ENCODE results near the gene PEAK3.

- TF ChIP-seq EZH2 (IDR thresholded peaks at IDR 0.05; ENCODE audit: borderline replicate concordance, low read length), result no peak
- TF ChIP-seq, protein P1, sequence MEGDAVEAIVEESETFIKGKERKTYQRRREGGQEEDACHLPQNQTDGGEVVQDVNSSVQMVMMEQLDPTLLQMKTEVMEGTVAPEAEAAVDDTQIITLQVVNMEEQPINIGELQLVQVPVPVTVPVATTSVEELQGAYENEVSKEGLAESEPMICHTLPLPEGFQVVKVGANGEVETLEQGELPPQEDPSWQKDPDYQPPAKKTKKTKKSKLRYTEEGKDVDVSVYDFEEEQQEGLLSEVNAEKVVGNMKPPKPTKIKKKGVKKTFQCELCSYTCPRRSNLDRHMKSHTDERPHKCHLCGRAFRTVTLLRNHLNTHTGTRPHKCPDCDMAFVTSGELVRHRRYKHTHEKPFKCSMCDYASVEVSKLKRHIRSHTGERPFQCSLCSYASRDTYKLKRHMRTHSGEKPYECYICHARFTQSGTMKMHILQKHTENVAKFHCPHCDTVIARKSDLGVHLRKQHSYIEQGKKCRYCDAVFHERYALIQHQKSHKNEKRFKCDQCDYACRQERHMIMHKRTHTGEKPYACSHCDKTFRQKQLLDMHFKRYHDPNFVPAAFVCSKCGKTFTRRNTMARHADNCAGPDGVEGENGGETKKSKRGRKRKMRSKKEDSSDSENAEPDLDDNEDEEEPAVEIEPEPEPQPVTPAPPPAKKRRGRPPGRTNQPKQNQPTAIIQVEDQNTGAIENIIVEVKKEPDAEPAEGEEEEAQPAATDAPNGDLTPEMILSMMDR (IDR thresholded peaks at IDR 0.05; ENCODE audit: low read length), result peak; percentile 45; the same call in 1 of the 2 replicates
These were observed 28.6 kb downstream of the PEAK3 start for GRCh38 chr19:2253106-2254063.

Data from OCI-LY1 (cell line).